HUES6 (cell line): ENCODE data around the gene CALML6.

ENCODE experiments used
- H3K27ac ChIP-seq: 2 replicates; pipeline ENCODE4 v1.7.0; 2013; ENCODE audit warnings: low read depth, mild to moderate bottlenecking, low read length, inconsistent platforms
- H3K27me3 ChIP-seq: 2 replicates; pipeline ENCODE4 v1.6.1; 2013; ENCODE audit warnings: low read length; ENCODE audit not compliant: control insufficient read depth, insufficient read depth
- H3K36me3 ChIP-seq: 2 replicates; pipeline ENCODE4 v1.6.1; 2013; ENCODE audit warnings: low read length; ENCODE audit not compliant: control insufficient read depth, insufficient read depth
- H3K4me1 ChIP-seq: 2 replicates; pipeline ENCODE4 v1.6.1; 2013; ENCODE audit warnings: low read length; ENCODE audit not compliant: control insufficient read depth, insufficient read depth
- H3K4me3 ChIP-seq: 2 replicates; pipeline ENCODE4 v1.5.1; 2013; ENCODE audit warnings: low read depth, low read length
- H3K9ac ChIP-seq: one replicate; pipeline ENCODE4 v1.6.1; 2013; ENCODE audit warnings: mild to moderate bottlenecking, low read length
- H3K9me3 ChIP-seq: 2 replicates; pipeline ENCODE4 v1.6.1; 2013; ENCODE audit warnings: low read depth, low read length; ENCODE audit not compliant: control insufficient read depth, insufficient read depth

CALML6 gene

DNA sequence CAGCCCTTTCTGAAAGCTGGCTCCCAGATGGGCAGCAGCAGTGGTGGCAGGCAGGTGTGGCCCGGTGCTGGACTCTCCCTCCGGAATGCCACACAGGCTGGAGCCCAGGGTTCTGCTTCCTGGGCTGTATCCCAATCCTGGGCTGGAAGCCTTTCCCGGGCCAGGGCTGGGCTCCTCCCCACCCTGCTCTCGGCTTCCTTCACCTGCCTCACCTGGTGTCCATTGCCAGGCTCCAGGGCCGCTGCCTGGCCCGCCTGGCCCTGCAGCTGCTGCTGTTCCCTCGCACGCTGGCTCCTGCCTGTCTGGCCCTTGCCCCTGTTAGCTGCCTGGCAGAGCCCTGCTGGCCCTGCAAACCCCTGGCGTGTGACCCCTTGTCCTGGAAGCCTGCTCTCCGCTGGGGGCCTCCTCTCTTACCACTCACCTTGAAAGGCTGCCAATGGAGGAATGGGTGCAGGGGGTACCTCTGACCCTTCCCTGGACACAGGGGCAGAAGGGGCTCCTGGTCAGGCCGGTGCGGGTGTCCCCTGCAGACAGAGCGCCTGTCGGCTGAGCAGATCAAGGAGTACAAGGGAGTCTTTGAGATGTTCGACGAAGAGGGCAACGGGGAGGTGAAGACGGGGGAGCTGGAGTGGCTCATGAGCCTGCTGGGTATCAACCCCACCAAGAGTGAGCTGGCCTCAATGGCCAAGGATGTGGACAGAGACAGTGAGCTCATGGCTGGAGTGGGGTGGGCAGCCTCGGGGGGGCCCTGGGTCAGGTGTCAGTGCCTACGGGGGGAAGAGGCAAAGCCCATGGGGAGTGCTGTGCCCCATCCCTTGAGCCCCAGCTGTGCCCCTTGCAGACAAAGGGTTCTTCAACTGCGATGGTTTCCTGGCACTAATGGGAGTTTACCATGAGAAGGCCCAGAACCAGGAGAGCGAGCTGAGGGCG is 1.1 kb downstream of the CALML6 start:
- Histone ChIP-seq H3K9me3 (no peaks in the 10 kb centered on the region), H3K27ac (no peak overlapping the region), H3K4me3 (no peak overlapping the region), H3K36me3 (no peaks in the 10 kb centered on the region), H3K27me3 (peaks cover 13% of the 10 kb centered on the region; the same call in 1 of the 2 replicates), H3K9ac (no peak overlapping the region), H3K4me1 (peaks cover 21% of the 10 kb centered on the region)

DNA sequence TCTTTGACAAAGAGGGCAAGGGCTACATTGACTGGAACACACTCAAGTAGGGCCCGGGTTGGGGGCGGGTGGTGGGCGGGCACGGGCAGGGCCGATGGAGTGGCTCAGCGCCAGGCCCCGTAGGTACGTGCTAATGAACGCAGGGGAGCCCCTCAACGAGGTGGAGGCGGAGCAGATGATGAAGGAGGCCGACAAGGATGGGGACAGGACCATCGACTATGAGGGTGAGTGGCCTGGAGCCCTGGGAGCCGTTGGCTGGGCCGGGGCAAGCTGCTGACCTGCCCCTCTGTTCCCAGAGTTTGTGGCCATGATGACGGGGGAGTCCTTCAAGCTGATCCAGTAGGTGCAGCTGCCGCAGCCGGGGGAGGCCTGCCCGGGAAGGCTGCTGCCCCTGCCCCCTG is 1.8 kb downstream of the CALML6 start:
- Histone ChIP-seq H3K4me1 (peaks cover 21% of the 10 kb centered on the region), H3K4me3 (no peak overlapping the region), H3K9me3 (no peaks in the 10 kb centered on the region), H3K27me3 (peaks cover 13% of the 10 kb centered on the region; the same call in 1 of the 2 replicates), H3K36me3 (no peaks in the 10 kb centered on the region), H3K27ac (no peak overlapping the region), H3K9ac (no peak overlapping the region)

DNA sequence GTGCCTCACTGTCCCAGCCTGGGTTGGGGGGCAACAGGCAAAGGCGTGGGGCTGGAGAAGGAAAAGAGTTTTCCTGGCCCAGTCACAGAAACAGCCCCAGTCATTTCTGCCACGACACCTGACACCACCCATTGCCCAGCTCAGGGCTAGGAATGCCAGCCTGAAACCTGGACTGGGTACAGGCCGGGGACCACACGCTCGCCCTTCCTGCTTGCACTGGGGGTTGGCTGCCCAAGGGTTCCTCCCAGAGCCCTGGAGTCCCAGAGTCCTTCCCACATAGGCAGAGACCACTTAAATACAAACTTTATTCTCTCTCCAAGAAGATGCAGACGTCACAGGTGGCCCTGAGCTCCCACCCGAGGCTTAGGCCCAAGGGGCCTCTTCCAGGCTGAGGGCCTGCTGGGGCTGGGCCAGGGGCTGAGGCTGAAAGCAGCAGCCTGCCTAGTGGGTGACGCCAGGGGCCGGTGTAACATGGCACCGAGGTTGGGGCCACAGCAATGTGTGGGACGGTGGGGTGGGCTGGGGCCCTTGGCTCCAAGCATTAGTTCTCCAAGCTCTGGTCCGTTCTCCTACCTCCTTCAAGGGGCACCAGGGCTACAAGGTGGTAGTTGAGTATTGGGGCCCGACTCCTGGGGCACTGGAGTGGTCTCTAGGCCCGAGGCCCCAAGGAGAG is 2.4 kb downstream of the CALML6 start:
- no peak overlapping the region for H3K9ac ChIP-seq
- H3K4me1 ChIP-seq = peaks cover 21% of the 10 kb centered on the region

DNA sequence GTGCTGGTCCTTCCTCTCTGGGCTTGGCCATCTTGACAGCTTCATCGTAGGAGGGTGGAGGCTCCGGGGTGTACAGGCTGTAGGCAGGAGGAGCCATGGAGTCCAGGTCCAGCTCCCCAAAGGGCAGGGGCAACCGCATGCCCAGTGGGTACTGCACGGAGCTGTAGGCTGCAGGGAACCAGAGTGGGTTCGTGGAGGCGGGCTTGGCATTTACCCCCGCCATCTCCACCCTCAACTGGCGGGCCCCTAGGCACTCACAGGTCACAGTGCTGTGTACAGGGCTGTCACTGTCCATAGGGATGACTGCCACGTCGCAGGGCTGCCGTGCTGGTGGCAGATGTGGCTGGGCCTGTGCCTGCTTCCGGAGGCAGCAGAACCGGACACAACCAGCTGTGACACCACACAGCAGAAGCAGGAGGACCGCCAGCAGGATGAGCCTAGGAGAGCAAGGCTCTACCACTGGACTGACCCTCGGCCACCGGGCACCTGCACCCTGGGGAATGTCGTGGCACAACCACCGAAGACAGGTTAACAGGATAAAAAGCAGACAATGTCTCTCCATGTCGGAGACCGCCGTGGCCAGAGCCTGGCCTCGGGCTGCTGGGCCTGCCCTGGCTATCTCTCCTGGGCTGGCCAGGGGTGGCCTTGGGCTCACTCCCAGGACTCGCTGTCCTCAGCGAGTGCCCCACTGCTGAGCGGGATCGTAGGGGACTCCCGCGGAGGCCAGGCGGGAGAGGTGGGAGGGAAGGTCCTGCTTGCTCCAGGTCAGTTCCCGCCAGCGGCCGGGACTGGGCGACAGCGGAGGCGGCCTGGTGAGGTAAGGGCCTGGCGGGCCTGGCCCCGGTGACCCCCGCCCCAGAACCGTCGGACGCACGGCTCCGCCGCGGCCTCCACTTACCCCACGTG is 3.2 kb downstream of the CALML6 start:
- H3K4me3 ChIP-seq = peak overlapping the region; percentile 65
- H3K27me3 ChIP-seq = peaks cover 13% of the 10 kb centered on the region; the same call in 1 of the 2 replicates
- no peaks in the 10 kb centered on the region for H3K9me3 ChIP-seq
- H3K9ac ChIP-seq = peak overlapping the region; percentile 56
- peaks cover 23% of the 10 kb centered on the region for H3K4me1 ChIP-seq
- H3K36me3 ChIP-seq = no peaks in the 10 kb centered on the region
- H3K27ac ChIP-seq = peak overlapping the region; percentile 54; the same call in 1 of the 2 replicates

More for the DNA sequence above, 2.4 kb downstream of the CALML6 start:
- Histone ChIP-seq H3K9me3 (no peaks in the 10 kb centered on the region), H3K27me3 (peaks cover 13% of the 10 kb centered on the region; the same call in 1 of the 2 replicates), H3K27ac (no peak overlapping the region), H3K36me3 (no peaks in the 10 kb centered on the region), H3K4me3 (no peak overlapping the region)

DNA sequence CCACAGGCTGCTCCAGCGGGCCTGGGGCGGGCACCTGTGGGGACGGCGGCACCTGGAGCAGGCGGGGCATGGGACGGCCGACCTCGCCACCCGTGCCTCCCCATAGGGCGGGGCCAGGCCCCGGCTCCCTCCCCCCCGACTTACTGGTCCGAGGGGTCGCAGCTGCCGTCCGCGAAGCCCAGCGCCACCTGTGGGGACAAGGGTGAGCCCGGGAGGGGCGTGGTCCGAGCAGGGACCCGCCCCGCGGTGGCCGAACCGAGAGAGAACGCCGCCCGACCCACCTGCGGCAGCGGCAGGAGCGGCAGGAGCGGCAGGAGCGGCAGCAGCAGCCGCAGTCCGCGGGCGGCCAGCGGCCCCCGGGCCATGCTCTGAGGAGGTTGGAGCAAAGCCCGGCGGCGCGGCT is 3.8 kb downstream of the CALML6 start, which contains the start of gene TMEM52:
TSS of gene TMEM52 (minus strand) at position 379 of the 403 bp plus-strand sequence. CDS start at position 365, 14 bp downstream.
- Histone ChIP-seq H3K9me3 (no peaks in the 10 kb centered on the region), H3K4me3 (peak within 1 kb of the TSS; percentile 65), H3K27ac (peak within 1 kb of the TSS; percentile 54; the same call in 1 of the 2 replicates), H3K9ac (peak within 1 kb of the TSS; percentile 56), H3K27me3 (peaks cover 13% of the 10 kb centered on the region; the same call in 1 of the 2 replicates), H3K4me1 (peaks cover 22% of the 10 kb centered on the region), H3K36me3 (no peaks in the 10 kb centered on the region)

DNA sequence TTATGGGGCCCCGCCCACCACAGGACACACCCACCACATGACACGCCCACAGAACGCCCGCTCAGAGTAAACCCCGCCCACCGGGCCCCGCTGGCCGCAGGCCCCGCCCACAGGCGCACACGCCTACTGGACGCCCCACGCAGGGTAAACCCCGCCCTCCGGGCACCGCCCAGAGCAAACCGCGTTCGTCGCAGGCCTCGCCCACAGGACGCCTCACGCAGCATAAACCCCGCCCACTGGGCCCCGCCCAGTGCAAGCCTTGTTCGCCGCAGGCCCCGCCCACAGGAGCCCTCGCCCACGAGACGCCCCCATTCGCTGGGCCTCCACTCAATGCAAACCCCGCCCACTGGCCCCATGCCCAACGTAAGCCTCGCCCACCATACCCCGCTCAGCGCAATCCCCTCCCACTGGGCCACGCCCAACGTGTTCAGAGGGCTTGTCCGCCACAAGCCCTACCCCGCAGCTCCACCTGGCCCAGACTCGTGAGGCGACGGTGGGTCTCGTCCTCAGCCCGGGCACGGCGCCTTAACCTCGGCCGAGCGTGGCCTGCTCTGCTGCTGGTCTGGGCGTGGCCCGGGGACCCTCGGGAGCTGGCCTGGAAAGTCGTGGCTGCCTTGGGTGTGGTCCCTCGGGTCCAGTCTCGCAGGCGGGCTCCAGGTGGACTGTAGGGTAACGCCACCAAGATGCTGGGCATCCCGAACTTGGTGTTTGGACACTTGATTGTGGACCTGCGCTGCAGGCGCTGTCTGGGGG is 4.4 kb downstream of the CALML6 start:
- Histone ChIP-seq H3K27ac (no peak overlapping the region), H3K4me1 (peaks cover 19% of the 10 kb centered on the region), H3K9ac (peak overlapping the region; percentile 4), H3K4me3 (peak overlapping the region; percentile 65), H3K36me3 (no peaks in the 10 kb centered on the region), H3K27me3 (peaks cover 13% of the 10 kb centered on the region; the same call in 1 of the 2 replicates), H3K9me3 (no peaks in the 10 kb centered on the region)

DNA sequence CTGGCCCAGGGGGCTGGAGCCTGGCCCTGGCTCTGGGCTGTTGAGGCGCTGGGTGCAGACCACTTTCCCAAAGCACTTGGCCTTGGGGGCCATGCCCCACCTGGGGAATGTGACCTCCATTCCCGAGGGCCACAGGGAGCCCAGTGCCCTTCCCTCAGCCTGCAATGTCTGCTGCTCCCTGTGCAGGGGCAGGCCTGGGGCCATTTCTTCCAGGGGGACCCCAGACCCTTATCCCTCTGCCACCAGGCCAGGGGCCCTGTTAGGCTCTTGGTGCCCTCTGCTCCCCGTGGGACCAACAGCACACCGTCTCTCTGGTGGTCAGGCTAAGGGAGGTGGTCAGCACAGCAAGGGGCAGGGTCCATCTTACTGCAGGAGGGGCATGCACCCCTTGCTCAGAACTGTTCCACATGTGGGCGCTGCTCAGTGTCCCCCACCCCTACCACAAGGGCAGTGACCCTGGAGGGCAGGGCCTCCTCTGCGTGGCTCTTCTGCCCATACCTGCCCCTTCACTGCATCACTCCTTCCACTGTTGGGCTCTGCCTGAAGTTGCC is 5.1 kb downstream of the CALML6 start:
- Histone ChIP-seq H3K36me3 (no peaks in the 10 kb centered on the region), H3K9ac (no peak overlapping the region), H3K9me3 (no peaks in the 10 kb centered on the region; the same call in 1 of the 2 replicates), H3K4me1 (peaks cover 19% of the 10 kb centered on the region), H3K27me3 (peaks cover 13% of the 10 kb centered on the region; the same call in 1 of the 2 replicates), H3K27ac (no peak overlapping the region), H3K4me3 (peak overlapping the region; percentile 37; the same call in 1 of the 2 replicates)

DNA sequence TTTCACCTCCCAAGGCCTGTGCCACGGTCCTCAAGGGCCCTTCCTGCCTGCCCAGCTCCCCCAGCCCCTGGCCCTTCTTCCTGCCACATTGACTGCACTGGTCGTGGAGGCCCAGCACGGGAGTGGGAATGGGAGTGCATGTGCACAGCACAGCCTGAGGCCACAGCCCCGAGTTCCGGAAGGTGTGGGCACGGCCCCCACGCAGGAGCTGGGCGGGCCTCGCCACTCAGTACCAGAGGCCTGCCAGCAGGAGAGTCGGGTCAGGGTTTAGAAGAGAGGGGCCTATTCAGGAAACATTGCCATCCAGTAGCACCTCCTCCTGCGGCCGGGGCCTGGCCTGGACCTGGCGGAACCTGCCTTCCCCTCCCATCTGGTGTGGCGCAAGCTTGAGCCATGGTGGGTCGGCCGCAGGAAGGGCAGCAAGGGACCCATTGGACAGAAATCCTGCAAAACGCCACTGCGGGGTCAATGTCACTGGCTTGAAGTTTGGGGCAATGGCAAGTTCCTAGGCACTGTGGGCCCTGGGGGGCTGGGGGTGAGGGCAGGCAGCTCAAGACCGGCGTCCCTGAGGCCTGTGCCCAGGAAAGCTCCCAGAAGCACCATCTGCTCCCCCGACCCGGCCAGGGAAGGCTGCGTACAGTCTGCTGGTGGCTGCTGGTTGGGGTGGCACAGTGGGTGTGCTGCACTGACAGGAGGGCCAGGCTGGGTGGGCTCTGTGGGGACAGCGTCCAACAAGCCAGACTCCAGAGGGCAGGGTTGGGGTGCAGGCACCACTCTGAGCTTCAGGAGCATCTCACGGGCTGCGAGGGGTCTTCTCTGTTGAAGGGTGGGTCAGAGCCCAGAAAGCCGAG is 5.8 kb downstream of the CALML6 start:
- no peak overlapping the region for H3K9ac ChIP-seq
- no peaks in the 10 kb centered on the region for H3K36me3 ChIP-seq
- peaks cover 13% of the 10 kb centered on the region; the same call in 1 of the 2 replicates for H3K27me3 ChIP-seq
- H3K27ac ChIP-seq = no peak overlapping the region
- H3K4me3 ChIP-seq = no peak overlapping the region
- peaks cover 4% of the 10 kb centered on the region for H3K9me3 ChIP-seq
- peaks cover 19% of the 10 kb centered on the region for H3K4me1 ChIP-seq

DNA sequence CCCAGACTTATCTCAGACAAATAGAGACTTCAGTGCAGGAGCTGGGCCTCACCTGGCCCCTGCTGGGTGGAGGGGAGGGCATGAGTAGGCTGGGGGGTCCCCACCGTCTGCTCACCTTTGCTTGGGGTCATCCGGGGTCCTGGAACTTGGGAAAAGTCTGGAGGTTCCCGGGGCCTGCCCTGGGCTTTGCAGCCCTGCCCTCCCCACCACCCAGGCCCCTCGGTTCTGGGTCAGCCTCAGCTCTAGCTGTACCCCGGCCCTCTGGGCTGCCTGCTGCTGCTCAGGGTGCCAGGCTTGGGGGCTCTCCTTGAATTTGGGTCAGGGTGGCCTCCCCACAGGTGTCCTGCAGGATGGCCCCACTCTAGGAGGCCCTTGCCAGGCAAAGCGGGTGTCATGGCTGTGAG is 6.4 kb downstream of the CALML6 start:
- peaks cover 19% of the 10 kb centered on the region for H3K4me1 ChIP-seq
- peaks cover 13% of the 10 kb centered on the region; the same call in 1 of the 2 replicates for H3K27me3 ChIP-seq
- H3K4me3 ChIP-seq = no peak overlapping the region
- H3K27ac ChIP-seq = no peak overlapping the region
- no peak overlapping the region for H3K9ac ChIP-seq
- peaks cover 7% of the 10 kb centered on the region for H3K9me3 ChIP-seq
- no peaks in the 10 kb centered on the region for H3K36me3 ChIP-seq
